ENCODE measurements around the gene MTG2.

DNA sequence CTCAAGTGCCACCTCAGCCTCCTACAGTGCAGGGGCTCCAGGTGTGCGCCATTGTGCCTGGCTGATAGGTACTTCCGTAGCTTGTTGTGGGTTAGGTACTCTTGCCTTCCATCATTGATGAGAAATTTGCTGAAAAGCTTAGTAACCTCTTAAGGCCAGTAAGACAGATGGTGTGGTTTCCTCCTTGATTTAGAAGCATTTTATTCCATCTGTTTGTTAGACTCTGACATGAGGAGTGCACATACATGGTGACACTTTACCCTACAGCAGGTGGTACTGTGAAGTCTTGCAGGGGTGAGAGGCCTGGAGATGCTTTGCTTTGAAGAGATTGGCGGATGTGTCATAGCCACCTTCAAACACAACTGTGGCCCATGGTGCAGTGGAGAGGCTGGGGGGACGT, 14.8 kb upstream of the MTG2 start:
- no peak for TF ChIP-seq SIN3A (IDR thresholded peaks at IDR 0.05; ENCODE audit: borderline replicate concordance, low read depth, low read length)
- no peak for TF ChIP-seq YY1 (IDR thresholded peaks at IDR 0.05; ENCODE audit: low read depth)
- TF ChIP-seq, protein P1, sequence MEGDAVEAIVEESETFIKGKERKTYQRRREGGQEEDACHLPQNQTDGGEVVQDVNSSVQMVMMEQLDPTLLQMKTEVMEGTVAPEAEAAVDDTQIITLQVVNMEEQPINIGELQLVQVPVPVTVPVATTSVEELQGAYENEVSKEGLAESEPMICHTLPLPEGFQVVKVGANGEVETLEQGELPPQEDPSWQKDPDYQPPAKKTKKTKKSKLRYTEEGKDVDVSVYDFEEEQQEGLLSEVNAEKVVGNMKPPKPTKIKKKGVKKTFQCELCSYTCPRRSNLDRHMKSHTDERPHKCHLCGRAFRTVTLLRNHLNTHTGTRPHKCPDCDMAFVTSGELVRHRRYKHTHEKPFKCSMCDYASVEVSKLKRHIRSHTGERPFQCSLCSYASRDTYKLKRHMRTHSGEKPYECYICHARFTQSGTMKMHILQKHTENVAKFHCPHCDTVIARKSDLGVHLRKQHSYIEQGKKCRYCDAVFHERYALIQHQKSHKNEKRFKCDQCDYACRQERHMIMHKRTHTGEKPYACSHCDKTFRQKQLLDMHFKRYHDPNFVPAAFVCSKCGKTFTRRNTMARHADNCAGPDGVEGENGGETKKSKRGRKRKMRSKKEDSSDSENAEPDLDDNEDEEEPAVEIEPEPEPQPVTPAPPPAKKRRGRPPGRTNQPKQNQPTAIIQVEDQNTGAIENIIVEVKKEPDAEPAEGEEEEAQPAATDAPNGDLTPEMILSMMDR (IDR thresholded peaks at IDR 0.05), result no peak
- TF ChIP-seq TEAD4 (IDR thresholded peaks at IDR 0.05; ENCODE audit: borderline replicate concordance, insufficient read depth), result no peak
- TF ChIP-seq, protein P2, sequence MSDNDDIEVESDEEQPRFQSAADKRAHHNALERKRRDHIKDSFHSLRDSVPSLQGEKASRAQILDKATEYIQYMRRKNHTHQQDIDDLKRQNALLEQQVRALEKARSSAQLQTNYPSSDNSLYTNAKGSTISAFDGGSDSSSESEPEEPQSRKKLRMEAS (IDR thresholded peaks at IDR 0.05; ENCODE audit: low read depth), result no peak
- no peak for TF ChIP-seq NFIC (IDR thresholded peaks at IDR 0.05; ENCODE audit: borderline replicate concordance)
- TF ChIP-seq, protein P3, sequence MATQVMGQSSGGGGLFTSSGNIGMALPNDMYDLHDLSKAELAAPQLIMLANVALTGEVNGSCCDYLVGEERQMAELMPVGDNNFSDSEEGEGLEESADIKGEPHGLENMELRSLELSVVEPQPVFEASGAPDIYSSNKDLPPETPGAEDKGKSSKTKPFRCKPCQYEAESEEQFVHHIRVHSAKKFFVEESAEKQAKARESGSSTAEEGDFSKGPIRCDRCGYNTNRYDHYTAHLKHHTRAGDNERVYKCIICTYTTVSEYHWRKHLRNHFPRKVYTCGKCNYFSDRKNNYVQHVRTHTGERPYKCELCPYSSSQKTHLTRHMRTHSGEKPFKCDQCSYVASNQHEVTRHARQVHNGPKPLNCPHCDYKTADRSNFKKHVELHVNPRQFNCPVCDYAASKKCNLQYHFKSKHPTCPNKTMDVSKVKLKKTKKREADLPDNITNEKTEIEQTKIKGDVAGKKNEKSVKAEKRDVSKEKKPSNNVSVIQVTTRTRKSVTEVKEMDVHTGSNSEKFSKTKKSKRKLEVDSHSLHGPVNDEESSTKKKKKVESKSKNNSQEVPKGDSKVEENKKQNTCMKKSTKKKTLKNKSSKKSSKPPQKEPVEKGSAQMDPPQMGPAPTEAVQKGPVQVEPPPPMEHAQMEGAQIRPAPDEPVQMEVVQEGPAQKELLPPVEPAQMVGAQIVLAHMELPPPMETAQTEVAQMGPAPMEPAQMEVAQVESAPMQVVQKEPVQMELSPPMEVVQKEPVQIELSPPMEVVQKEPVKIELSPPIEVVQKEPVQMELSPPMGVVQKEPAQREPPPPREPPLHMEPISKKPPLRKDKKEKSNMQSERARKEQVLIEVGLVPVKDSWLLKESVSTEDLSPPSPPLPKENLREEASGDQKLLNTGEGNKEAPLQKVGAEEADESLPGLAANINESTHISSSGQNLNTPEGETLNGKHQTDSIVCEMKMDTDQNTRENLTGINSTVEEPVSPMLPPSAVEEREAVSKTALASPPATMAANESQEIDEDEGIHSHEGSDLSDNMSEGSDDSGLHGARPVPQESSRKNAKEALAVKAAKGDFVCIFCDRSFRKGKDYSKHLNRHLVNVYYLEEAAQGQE (IDR thresholded peaks at IDR 0.05; ENCODE audit: low read depth, low read length), result no peak
